Stimulated activated naive CD4-positive, alpha-beta T cell treated with Interleukin-2 at 50 U/mL for 16 hours (primary cell): ENCODE data around the gene CWC27.
"Not testable (repeated sequence)": the region's sequence is repeated elsewhere in the genome, so short reads cannot be mapped to it uniquely, and the experiment has no call there.

Source experiments
- DNase-seq: peaks from one replicate; lab custom pipeline; 2025; lab: John Stamatoyannopoulos, UW

The CWC27 gene

DNA sequence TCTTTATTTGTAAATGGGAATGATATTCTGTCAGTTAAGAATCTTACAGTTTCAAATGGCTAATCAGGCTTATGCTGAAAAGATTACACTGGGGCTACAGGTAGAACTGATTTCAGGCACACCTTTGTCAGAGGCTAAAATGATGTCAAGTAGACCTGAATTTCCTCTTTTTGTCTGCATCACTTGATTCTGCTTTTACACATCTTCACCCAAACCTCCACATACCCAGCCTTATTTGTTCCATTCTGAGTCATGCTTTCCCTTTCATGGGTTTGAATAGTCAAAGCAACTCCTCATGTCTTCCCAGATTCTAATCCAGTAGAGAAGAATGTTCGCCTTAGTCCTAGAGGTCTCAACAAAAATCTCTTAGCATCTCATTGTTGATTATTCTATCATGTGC lies 156.4 kb downstream of the CWC27 start:
- no peak for DNase-seq

DNA sequence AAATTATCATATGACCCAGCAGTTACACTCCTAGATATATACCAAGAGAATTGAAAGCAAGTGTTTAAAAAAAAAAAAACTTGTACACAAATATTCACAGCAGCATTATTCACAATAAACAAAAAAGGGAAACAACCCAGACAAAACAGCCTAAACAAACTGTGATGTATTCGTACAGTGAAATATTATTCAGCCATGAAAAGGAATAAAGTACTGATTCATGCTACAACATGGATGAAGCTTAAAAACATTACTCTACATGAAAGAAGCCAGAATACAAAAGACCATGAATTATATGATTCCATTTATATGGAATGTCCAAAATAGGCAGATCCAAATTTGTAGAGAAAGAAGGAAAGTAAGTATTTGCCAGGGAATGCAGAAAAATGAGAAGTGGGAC lies 161.1 kb downstream of the CWC27 start:
- DNase-seq: no peak

DNA sequence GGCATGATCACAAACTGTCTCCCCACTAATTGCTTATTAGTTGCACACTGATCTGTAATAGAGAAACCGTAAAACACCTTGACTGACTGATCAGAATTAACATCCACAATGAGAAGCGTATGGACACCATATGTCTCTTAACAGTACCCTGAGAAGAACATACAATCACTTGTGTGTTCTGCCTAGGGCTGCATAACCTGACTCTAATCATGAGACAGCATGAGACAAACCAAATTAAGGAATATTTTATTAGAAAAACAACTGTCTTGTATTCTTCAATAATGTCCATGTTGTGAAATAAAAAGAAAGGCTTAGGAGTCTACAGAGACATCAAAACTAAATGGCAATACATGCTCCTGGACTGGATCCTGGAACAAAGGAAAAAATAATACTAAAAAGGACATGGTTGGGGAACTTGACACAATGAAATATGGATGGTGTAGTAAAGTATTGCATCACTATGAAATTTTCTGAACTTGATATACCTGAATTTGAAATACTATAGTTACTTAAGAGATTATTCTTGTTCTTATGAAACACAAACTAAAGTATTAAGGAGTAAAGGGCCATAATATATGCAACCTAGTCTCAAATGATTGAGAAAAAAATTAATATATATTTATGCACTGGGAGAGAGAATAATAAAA lies 162.1 kb downstream of the CWC27 start:
- no peak for DNase-seq

DNA sequence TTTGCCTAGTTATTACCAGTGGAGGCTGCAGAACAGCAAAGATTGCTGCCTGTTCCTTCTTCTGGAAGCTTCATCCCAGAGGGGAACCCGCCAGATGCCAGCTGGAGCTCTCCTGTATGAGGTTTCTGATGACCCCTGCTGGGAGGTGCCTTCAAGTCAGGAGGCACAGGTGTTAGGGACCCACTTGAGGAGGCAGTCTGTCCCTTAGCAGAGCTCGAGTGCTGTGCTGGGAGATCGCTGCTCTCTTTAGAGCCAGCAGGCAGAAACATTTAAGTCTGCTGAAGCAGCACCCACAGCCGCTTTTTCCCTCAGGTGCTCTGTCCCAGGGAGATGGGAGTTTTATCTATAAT lies 170.7 kb downstream of the CWC27 start:
- not testable (repeated sequence) for DNase-seq

DNA sequence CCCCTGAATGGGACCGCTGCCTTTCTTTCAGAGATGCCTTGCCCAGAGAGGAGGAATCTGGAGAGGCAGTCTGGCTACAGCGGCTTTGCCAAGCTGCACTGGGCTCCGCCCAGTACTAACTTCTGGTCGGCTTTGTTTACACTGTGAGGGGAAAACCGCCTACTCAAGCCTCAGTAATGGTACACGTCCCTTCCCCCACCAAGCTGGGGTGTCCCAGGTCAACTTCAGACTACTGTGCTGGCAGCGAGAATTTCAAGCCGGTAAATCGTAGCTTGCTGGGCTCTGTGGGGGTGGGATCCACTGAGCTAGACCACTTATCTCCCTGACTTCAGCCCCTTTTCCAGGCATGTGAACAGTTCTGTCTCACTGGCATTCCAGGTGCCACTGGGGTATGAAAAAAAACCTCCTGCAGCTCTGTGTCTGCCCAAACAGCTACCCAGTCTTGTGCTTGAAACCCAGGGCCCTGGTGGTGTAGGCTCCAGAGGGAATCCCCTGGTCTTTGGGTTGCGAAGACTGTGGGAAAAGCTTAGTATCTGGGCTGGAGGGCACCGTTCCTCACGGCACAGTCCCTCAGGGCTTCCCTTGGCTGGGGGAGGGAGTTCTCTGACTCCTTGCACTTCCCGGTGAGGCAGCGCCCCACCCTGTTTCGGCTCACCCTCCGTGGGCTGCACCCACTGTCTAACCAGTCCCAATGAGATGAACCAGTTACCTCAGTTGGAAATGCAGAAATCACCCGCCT lies 171.2 kb downstream of the CWC27 start:
- no peak for DNase-seq

DNA sequence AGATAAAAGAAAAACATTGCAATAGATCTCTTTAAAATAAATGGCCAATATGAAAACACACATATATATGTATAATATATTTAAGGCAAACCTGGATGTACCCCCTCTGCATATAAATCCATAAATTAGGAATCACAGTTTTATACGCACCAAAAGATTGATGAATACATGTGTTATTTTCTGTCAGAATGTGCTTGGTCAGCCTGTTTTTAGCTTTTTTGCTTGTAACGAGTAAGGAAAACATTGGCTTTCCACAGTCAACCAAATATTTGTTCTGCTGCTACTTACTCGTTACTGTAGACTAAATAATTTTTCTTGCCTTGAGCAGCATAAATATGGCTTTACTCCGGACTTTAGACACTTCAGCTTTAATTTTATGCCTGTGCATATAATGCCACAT lies 173.7 kb downstream of the CWC27 start:
- DNase-seq: no peak

DNA sequence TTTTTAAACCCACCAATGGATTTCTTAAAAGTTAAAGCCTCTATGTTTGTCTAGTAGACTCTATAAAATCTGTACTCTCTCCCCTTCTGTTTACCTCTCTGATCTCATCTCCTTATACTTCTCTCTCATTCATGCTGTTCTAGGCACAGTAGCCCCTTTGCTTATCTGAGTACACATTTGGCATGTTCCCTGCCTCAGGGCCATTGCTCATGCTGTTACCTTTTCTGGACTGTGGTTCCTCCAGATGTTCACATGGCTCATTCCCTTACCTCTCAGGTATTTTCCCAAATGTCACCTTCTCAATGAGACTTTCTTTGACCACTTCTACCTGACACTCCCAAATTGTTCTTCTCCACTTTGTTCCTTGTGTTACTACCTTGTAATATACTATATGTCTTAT lies 176.1 kb downstream of the CWC27 start:
- DNase-seq: no peak

DNA sequence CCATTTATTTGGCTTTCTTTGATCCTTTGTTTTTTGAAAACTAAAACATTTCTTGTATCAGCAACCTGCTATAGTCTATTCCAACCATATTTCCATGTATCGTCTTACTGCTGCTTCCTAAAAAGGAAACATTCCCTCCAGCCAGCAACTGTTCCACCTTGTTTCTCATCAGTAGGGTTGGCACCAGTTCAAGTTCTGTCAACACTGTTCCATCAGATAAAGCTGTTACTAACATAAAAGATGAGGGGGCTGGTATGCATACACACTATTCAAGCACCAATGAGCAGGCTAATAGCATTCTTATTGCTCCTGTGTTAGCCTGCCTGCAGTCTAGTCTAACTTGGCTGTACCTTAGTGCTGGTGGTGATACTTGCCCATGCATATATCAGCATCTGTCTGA lies 178.3 kb downstream of the CWC27 start:
- DNase-seq: no peak

DNA sequence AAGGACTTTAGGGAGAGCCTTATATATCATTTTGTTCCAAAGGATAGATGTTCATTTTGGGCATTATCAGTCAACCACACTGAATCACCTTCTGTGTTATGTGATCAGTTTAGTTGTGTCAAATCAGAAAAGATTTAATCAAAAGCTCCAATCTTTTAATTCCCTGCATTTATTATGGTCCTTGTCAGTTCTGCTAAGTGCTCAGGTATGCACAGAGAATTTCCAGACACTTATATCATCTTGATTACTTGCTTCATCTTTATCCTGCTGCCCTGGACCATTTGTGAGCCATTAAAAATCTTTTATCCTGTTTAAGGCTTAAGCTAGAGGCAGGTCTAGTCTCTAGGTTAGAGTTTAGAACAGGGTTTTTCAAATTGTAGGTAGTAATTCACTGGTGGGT lies 179.1 kb downstream of the CWC27 start:
- no peak for DNase-seq

DNA sequence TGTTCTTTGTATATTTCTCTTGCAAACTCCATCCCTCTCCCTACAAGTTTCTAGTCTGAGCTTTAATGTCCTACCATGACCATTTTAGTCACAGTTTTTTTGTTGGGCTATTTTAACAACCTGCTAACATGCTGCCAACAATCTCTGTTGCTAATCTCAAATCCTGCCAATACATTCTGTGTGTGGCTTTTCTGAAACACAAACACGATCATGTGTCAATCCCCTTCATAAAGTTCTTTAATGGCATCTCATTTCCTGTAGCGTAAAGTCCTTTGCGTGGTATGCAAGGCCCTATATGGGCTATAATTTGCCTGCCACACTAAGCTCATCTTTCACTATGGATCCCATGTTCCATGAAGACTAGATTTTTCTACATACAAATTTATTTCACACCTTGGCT lies 180.6 kb downstream of the CWC27 start:
- DNase-seq: no peak

DNA sequence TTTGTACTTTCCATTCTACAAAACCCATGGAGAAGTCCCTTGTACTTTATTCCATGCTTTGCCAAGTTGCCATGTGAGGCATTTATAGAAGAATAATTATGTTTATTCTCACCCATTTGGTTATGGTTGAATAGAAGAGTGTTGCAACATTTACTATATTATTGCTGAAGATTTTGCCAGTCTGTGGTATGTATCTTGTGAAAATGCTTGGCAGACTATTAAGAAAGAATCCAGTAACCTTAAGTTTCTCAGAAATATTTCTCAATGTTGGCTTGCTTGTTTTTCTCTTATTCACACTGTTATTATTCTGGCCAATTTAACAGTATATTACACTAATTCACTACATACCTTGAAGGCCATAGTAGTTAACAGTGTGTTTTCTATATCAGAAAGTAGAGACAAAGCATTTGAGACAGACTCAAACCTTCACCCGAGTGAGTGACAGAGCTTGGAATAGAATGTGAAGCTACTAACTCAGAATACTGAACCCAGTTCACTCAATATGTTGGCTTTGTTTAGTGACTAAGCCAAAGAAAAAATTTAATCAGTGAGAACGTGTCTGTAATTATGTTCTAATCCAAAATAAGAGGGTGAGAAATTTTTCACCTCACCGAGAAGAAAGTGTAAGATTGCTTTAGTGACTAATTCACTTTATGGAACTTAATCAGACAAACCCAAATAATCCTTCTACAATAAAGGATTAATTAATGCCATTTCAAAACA lies 184.4 kb downstream of the CWC27 start:
- no peak for DNase-seq

DNA sequence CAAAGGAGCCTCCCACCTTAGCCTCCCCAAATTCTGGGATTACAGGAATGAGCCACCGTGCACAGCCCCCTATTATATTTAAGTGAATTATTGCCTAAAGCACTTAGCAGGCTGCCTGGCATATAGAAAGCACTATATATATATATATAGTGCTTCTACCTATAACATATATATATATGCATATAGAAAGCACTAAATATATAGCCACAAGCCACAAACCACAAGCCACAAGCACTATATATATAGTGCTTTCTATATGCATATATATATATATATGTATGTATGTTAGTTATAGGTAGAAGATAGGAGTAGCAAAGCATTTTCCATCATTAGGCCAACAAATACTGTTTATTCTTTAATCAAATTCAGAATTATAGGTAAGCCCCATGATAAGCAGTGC lies 185.8 kb downstream of the CWC27 start:
- no peak for DNase-seq

DNA sequence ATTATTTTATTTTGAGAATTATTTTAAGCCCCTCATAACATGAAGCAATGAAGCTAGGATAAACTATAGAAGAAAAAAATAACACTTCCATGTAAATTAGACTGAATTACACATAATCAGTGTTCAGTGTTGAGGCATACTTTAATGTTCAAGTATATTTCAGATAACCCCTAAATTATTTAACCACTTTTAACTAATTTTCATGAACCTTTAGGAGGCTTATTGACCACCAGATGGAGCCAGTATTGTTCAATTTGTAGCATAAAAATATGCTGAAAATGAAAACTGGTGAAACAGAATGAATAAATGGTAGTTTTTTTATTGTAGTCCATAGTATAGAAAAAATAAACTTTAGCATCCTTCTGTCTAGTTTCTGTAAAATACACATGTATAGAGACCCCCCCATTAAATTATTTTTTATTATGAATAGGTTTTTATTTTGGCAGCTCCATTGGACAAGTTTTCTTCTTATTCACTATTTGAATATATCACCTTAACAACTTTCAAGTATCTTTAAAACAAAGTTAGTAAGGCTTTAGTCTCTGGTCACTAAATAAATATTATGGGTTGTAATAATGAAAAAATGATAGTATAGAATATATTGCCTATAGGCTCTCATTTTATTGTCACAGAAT lies 190.1 kb downstream of the CWC27 start:
- no peak for DNase-seq

DNA sequence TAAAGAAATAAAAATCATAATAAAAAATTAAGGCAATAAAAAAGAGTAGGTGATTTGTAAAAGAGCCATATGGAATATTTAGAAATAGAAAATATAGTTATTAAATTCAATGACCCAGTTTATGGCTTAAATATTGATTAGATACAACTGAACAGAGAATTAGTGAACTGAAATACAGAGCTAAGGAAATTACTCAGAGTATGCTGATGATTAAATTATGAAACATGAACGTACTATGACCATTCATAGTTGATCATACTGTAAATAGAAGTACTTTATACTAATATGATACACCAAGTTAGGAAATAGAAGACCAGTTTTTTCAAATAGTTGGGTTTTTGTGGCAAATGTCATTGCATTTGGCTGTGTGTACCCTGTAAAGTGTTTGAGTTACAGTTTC lies 194.5 kb downstream of the CWC27 start:
- no peak for DNase-seq

DNA sequence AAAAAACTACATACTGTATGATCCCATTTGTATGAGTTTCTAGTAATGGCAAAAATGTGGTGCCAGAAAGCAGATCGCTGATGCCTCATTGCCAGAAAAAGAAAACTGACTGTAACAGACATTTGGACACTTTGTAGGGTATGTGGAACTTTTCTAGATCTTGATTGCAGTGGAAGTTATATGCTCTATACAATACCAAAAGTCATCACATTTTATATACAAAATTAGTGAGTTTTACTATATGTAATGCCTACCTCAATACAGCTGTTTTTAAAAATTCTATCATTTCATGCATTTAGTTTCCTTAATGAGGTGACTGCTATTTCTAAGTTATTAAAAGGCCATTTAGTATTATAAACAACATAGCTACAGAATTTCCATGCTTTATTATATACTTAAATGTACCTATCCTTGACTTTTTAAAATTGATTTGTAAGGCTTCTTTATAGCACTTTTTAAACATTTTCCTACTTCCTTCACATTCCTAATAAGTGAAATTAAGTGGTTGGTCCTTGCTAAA lies 199.9 kb downstream of the CWC27 start:
- no peak for DNase-seq

DNA sequence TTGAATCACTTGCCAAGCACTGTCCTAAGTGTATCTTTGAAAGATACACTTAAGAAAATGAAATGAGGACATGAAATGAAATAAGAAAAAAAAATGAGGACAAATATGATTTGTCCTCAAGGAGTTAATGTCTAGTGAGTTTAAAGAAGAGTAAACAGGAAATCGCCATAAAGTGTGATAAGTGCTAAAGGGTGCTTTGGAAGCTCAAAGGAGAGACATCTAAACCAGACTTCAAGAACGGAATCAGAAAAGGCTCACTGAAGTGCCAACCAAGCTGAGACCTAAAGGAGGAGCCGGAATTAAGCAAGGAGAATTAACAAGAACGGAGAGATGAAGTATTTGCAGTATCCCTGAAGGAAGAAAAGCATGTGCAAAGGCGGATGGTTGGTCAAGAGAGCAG lies 200.8 kb downstream of the CWC27 start:
- no peak for DNase-seq

DNA sequence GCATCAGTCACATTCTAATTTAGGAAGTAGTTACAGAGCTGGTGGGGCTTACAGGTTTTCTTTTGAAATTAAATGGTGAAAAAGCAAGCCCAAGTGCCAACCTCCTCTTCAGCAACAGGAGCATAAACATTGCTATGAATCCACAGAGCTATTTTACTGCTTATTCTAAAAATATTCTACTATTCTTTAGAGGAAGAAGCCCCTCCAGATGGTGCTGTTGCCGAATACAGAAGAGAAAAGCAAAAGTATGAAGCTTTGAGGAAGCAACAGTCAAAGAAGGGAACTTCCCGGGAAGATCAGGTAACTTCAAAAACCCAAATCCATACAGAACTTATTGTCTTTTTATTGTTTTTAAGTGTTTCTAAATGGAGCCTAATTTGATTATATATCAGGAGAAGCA lies 202.8 kb downstream of the CWC27 start:
- no peak for DNase-seq

DNA sequence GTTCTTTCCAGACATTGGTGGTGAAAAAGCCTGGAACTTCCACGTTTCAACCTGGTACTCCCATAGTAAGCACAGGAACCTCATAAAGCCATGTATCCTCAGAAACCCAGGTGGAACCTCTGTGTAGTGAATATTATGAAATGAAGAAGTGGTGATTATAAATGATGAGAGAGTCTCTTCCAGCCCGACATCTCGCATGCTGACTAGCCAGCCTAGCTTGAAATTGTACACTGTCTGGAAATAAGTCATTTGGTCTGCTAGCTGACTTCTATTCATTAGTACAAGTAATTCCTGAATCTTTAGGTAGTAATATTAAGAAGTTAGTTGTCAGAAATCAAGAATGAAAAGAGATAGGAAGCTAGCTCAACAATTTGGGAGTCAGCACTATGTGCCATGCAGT lies 203.3 kb downstream of the CWC27 start:
- no peak for DNase-seq

DNA sequence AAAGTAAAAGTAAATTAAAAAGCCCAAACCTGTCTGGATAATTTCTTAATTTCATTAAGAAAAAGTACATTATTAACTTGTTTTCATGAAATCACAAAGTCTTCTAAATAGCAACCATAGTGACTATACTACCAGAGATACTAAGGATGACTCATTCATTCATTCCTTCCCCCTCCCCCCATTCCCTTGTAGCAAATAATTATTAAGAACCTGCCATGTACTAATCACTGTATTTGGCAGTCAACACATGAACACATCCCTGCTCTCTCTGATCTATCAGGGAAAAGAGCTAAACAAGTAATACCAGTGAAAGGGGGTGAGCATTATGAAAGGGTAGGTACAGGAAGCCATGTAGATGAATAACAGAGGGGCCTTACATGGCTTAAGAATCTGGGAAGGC lies 203.9 kb downstream of the CWC27 start:
- DNase-seq: no peak

DNA sequence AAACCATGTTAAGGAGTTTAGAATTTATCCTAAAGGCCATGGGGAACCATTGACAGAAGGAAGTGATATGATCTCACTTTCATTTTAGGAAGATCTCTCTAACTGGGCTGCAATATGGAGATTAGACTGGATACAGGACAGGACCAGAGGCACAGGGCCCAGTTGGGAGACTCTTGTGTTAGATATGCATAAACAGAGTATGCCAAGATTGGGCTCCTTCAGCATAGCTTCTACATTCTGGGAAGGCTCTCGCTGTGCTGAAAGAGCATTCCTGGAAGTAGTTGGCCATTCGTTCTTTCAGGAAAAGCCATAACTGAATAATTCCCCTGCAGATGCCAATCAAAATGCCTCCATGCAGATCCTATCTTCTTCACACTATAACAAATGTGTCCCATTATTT lies 204.5 kb downstream of the CWC27 start:
- no peak for DNase-seq

DNA sequence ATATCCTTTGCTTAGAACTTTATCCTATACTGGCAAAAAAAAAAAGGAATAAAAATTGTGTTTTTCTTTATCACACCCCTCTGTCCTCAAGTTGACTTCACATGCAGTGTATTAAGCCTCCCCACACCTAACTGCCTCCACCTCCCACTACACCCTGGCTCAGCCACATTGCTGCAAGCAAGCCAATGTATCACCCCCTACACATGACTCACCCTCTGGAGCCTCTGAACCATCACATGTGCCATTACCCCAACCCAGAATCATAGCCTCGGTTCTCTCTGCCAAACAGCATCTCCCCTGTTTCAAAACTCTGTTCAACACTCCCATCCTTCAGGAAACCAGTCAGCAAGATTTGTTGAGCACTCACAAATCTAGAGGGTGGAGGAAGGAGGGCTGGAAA lies 209.0 kb downstream of the CWC27 start:
- DNase-seq: no peak

DNA sequence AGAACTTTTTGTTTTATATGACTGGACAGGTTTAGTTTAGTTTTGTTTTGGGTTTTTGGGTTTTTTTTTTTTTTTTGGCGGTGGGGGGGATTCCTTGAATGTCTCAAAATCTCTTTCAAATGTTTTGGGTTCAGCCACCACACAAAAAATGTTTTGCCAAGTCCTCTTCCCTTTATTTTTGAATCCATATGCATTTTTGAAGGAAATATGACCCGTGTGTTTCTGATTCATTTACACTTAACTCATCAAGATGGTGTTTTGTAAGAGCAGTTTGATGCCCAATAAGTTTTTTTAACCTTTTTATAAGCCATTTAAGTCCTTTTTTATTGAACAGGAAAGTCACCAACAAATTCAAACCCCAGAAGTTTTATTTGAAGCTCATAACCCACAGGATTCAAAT lies 209.8 kb downstream of the CWC27 start:
- DNase-seq: no peak

DNA sequence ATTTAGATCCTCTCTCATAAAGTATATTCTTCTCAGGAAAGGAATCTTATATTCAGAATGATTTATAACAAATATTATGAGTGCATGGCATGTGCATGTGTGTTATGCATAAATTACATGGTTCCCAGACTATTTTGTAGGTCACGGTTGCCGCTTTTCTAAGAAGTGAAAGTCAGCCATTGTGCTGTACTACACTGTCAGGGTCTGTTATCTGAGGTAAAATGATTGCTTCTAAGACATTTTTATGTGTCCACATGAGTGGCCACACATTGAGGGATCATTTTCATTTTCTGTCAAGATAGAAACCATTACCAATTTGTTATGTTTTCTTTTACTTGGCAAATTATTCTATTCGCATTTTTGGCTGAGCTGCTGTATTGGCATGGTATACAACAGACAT lies 210.8 kb downstream of the CWC27 start:
- no peak for DNase-seq
